Stimulated activated CD8-positive, alpha-beta memory T cell treated with anti-CD3 and anti-CD28 coated beads, Interleukin-12 subunit alpha, Interleukin-12 subunit beta, amount 100 ng/mL, for 1 hour (primary cell): ENCODE data around the gene FXYD4.
A peak's percentile ranks its signal among the peaks of the same experiment; 100 is the strongest.

Experiments
- DNase-seq: peaks from one replicate; pipeline ENCODE4 v3.0.0-alpha.2; 2020; ENCODE audit warnings: low read depth

FXYD4 gene

GRCh38 chr10:43344051-43344450 lies 27.4 kb upstream of the FXYD4 start:
- no peak for DNase-seq

- DNase-seq, result no peak
Observed at GRCh38 chr10:43347997-43348396, 23.4 kb upstream of the FXYD4 start.

- peak; percentile 81 for DNase-seq
Observed at GRCh38 chr10:43348511-43349312, 22.7 kb upstream of the FXYD4 start.

- no peak for DNase-seq
Observed at GRCh38 chr10:43350156-43350555, 21.3 kb upstream of the FXYD4 start.

- DNase-seq, result no peak
Observed at GRCh38 chr10:43350686-43351085, 20.8 kb upstream of the FXYD4 start.

GRCh38 chr10:43351301-43351700 lies 20.1 kb upstream of the FXYD4 start:
- DNase-seq, result no peak

GRCh38 chr10:43352951-43353350 lies 18.5 kb upstream of the FXYD4 start:
- no peak for DNase-seq

GRCh38 chr10:43353495-43354329 lies 17.7 kb upstream of the FXYD4 start:
- no peak for DNase-seq

- no peak for DNase-seq
Observed at GRCh38 chr10:43354330-43354635, 17.2 kb upstream of the FXYD4 start.

GRCh38 chr10:43354879-43355380 lies 16.5 kb upstream of the FXYD4 start:
- DNase-seq, result no peak

- DNase-seq, result no peak
Observed at GRCh38 chr10:43355749-43356371, 15.6 kb upstream of the FXYD4 start.

GRCh38 chr10:43360086-43360485 lies 11.3 kb upstream of the FXYD4 start:
- DNase-seq, result no peak

- peak; percentile 15 for DNase-seq
Observed at GRCh38 chr10:43361547-43362190, 9.8 kb upstream of the FXYD4 start.

GRCh38 chr10:43362191-43362839 lies 9.1 kb upstream of the FXYD4 start:
- peak; percentile 96 for DNase-seq

GRCh38 chr10:43365001-43365400 lies 6.4 kb upstream of the FXYD4 start:
- DNase-seq, result no peak

GRCh38 chr10:43369921-43370320 lies 1.5 kb upstream of the FXYD4 start:
- DNase-seq, result no peak

GRCh38 chr10:43370671-43371215 lies 693 bp upstream of the FXYD4 start:
- DNase-seq, result no peak

GRCh38 chr10:43372765-43373361 lies 1.4 kb downstream of the FXYD4 start:
- no peak for DNase-seq

- no peak for DNase-seq
Observed at GRCh38 chr10:43373461-43373860, 2.0 kb downstream of the FXYD4 start.

- DNase-seq, result no peak
Observed at GRCh38 chr10:43374194-43374593, 2.8 kb downstream of the FXYD4 start.

- DNase-seq, result no peak
Observed at GRCh38 chr10:43375401-43376020, 4.1 kb downstream of the FXYD4 start.
